Immature natural killer cell (primary cell): ENCODE results near the gene GDF15. TPM values are rescaled to one million over a fixed set of nuclear protein-coding genes. Genes with fewer than 3 reads are reported as not detected.
"Not testable (repeated sequence)": the region's sequence is repeated elsewhere in the genome, so short reads cannot be mapped to it uniquely, and the experiment has no call there.

ENCODE experiments used
- DNase-seq, 3 donors: peaks; one replicate each; pipeline ENCODE4 v3.0.0; 2022; ENCODE audit warnings: mixed read lengths in 1 of 3
- H3K27ac Mint-ChIP-seq, 6 donors: one replicate each; pipeline ENCODE4 v1.8.0; 2020; ENCODE audit warnings: mixed read lengths in 6 of 6, mild to moderate bottlenecking in 5 of 6, inconsistent platforms in 4 of 6, moderate library complexity in 3 of 6
- H3K27me3 Mint-ChIP-seq, 3 donors: one replicate each; pipeline ENCODE4 v1.8.0; 2020 to 2021; ENCODE audit warnings: low read depth in 3 of 3, mild to moderate bottlenecking in 3 of 3, mixed read lengths in 3 of 3, moderate library complexity in 3 of 3, inconsistent platforms in 1 of 3
- H3K36me3 Mint-ChIP-seq, 3 donors: one replicate each; pipeline ENCODE4 v1.8.0; 2020; ENCODE audit warnings: mixed read lengths in 3 of 3, inconsistent platforms in 2 of 3, mild to moderate bottlenecking in 2 of 3
- H3K4me1 Mint-ChIP-seq, 2 donors: one replicate each; pipeline ENCODE4 v1.8.0; 2020; ENCODE audit warnings: inconsistent platforms in 2 of 2, mild to moderate bottlenecking in 2 of 2, mixed read lengths in 2 of 2, moderate library complexity in 1 of 2
- H3K4me3 Mint-ChIP-seq, 5 donors: one replicate each; pipeline ENCODE4 v1.8.0; 2020; ENCODE audit warnings: mild to moderate bottlenecking in 5 of 5, mixed read lengths in 5 of 5, inconsistent platforms in 3 of 5, moderate library complexity in 3 of 5
- H3K9me3 Mint-ChIP-seq, 6 donors: one replicate each; pipeline ENCODE4 v1.8.0; 2020; ENCODE audit warnings: mild to moderate bottlenecking in 6 of 6, mixed read lengths in 6 of 6, inconsistent platforms in 4 of 6, moderate library complexity in 3 of 6
- polyA plus RNA-seq, 3 donors: library from polyadenylated mRNA; unstranded; fragments of 300-500 nt; fragmentation: Illumina TruSeq; gene quantifications; one replicate each; pipeline ENCODE4 v1.2.3, GENCODE V29; 2021

Gene GDF15
- polyA plus RNA-seq, 3 donors from 2014 or later = not detected

GRCh38 chr19:18373407-18373891 is 12.5 kb upstream of the GDF15 start:
- Mint-ChIP-seq H3K9me3 (no peaks in the 10 kb centered on the region), H3K4me3 (peak overlapping the region; percentile 75 to 82 (median 77)), H3K27ac (peak overlapping the region; percentile 84 to 98 (median 95)), H3K36me3 (no peaks in the 10 kb centered on the region), H3K27me3 (peaks cover 6 to 9% (median 7%) of the 10 kb centered on the region in 3 donors), H3K4me1 (peaks cover 18 to 29% of the 10 kb centered on the region in 2 donors)
- DNase-seq = no peak

DNA sequence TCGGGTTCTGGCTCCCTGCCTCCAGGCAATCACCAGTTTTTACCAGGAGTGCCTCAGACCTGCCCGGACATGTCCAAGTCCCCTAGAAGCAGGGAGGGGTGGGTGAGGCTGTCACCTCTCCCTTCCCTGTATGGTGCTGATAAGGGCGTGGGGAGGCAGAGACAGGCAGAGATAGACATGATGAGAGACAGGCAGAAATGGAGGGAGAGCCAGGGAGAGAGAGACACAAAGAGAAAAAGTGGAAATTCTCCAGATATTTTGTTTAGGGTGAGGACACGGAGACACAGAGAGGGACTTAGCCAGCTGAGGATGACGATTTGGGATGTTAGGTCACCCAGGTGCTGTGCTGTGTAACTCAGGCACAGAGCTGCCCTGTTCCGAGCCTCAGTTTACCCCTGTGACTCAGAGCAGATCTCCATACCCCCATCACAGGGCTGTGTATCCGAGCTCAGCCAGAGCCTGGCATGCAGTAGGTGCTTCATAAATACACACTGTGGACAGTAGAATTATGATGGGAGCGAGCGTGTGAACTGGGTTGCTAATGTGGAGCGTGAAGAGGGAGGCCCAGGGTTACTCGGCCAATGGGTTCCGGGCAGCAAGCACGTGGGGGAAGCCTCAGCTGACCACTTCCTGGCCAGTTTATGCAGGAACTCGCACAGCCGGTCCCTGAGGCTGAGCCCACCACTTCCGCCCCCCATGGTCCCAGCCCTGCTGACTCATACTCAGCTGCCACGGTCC is 11.9 kb upstream of the GDF15 start:
- H3K36me3 Mint-ChIP-seq = no peaks in the 10 kb centered on the region
- H3K9me3 Mint-ChIP-seq = no peaks in the 10 kb centered on the region
- peaks cover 18 to 29% of the 10 kb centered on the region in 2 donors for H3K4me1 Mint-ChIP-seq
- H3K27me3 Mint-ChIP-seq = peaks cover 6 to 9% (median 7%) of the 10 kb centered on the region in 3 donors
- H3K27ac Mint-ChIP-seq = peak overlapping the region; percentile 84 to 98 (median 95)
- H3K4me3 Mint-ChIP-seq = peak overlapping the region; percentile 75 to 82 (median 77)
- DNase-seq = peak; percentile 89 to 92 (median 89)

DNA sequence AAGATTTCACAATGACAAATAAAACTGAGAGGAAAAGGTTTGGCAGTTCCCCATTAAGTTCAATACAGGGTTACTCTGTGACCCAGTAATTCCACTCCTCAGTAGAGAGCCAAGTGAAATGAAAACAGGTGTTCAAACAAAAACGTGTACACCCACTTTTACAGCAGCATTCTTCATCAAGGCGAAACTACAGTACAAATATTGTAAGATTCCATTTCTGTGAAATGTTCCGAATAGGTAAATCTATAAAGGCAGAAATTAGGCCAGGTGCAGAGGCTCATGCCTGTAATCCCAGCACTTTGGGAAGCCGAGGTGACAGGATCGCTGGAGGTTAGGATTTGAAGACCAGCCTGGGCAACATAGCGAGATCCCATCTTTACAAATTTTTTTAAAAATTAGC is 8.9 kb upstream of the GDF15 start:
- peak overlapping the region in 5 of 6 donors; percentile 23 to 97 (median 82) for H3K27ac Mint-ChIP-seq
- DNase-seq = no peak

DNA sequence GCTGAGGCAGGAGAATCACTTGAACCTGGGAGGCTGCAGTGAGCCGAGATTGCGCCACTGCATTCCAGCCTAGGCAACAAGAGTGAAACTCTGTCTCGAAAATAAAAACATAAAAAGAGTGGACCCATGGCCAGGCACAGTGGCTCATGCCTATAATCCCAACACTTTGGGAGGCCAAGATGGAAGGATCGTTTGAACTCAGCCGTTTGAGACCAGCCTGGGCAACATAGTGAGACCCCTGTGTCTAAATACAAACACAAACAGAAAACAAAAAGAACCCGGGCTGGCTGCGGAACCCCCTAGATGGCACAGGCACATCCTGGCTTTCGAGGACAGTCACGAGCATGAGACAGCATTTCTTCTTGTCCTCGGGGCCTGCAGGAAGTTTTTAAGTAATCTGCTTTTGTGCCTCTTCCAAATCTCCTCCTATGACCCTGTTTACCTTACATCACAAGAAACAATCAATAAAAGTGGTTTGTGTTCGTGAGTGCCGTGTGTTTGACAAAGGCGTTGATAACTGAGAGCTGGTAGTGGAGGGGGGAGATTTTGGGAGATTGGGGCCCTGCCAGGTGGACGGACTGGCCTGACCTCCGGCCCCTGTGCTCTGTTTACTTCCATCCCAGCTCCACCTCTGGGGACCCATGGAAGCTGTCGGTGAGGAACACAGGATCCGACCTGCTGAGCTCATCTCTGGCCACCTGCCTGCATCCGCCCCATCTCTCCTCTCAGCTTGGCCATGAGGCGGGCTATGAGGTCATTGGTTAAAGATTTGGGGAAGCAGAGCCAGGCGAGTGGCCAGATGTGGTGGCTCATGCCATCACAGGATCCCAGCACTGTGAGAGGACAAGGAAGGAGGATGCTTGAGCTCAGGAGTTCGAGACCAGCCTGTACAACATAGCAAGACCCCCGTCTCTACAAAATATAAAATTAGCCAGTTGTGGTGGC is 5.9 kb upstream of the GDF15 start:
- Mint-ChIP-seq H3K27ac (peak overlapping the region in 1 of 6 donors; percentile 45), H3K4me1 (peaks cover 0 to 4% of the 10 kb centered on the region in 2 donors), H3K27me3 (peaks cover 3 to 5% (median 5%) of the 10 kb centered on the region in 3 donors), H3K9me3 (no peaks in the 10 kb centered on the region), H3K4me3 (no peak overlapping the region), H3K36me3 (no peaks in the 10 kb centered on the region)
- no peak for DNase-seq

More for the DNA sequence above, 8.9 kb upstream of the GDF15 start:
- Mint-ChIP-seq H3K27me3 (peaks cover 7 to 9% (median 8%) of the 10 kb centered on the region in 3 donors), H3K4me1 (peaks cover 18 to 29% of the 10 kb centered on the region in 2 donors), H3K36me3 (no peaks in the 10 kb centered on the region), H3K9me3 (no peaks in the 10 kb centered on the region), H3K4me3 (no peak overlapping the region)

DNA sequence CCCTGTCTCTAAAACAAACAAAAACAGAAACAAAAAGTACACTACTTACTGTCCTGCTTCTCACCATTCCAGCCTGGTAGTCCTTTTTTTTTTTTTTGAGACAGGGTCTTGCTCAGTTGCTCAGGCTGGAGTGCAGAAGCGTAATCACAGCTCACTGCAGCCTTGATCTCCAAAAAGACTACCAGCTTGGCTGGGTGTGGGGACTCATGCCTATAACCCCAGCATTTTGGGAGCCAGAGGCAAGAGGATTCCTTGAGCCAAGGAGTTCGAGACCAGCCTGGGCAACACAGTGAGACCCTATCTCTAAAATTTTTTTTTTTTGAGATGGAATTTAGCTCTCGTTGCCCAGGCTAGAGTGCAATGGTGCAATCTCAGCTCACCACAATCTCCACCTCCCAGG is 5.1 kb upstream of the GDF15 start:
- Mint-ChIP-seq H3K27me3 (peaks cover 2 to 11% (median 5%) of the 10 kb centered on the region in 3 donors), H3K27ac (no peak overlapping the region), H3K4me3 (no peak overlapping the region), H3K9me3 (no peaks in the 10 kb centered on the region), H3K4me1 (peaks cover 0 to 3% of the 10 kb centered on the region in 2 donors), H3K36me3 (no peaks in the 10 kb centered on the region)
- DNase-seq = no peak

GRCh38 chr19:18383622-18384021 is 2.3 kb upstream of the GDF15 start:
- H3K27ac Mint-ChIP-seq, DNase-seq, H3K4me3 Mint-ChIP-seq, H3K36me3 Mint-ChIP-seq, H3K9me3 Mint-ChIP-seq: not testable (repeated sequence)
- Mint-ChIP-seq H3K4me1 (peaks cover 12 to 14% of the 10 kb centered on the region in 2 donors), H3K27me3 (peaks cover 2 to 15% (median 3%) of the 10 kb centered on the region in 3 donors)

- peaks cover 14% of the 10 kb centered on the region in 2 donors for H3K4me1 Mint-ChIP-seq
- H3K4me3 Mint-ChIP-seq = no peak overlapping the region
- no peak for DNase-seq
- no peaks in the 10 kb centered on the region for H3K9me3 Mint-ChIP-seq
- no peak overlapping the region for H3K27ac Mint-ChIP-seq
- no peaks in the 10 kb centered on the region for H3K36me3 Mint-ChIP-seq
- H3K27me3 Mint-ChIP-seq = peaks cover 2 to 16% (median 3%) of the 10 kb centered on the region in 3 donors
Observed at GRCh38 chr19:18384775-18385174, 1.2 kb upstream of the GDF15 start.

DNA sequence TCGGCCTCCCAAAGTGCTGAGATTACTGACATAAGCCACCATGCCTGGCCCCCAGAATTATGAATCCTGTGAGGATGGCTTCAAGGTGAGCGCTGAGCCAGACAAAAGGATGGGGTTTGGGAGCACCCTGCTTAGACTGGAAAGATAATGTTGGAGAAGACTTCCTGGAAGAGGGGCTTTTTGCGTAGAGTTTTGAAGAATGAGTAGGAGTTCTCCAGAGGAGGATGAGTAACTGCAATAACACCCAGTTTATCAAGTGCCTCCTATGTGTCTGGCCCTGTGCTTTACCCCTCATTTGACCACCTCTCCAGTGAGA is 641 bp upstream of the GDF15 start:
- no peak overlapping the region for H3K27ac Mint-ChIP-seq
- H3K27me3 Mint-ChIP-seq = peaks cover 2 to 19% (median 4%) of the 10 kb centered on the region in 3 donors
- H3K9me3 Mint-ChIP-seq = no peaks in the 10 kb centered on the region

GRCh38 chr19:18386543-18387271 is 749 bp downstream of the GDF15 start:
- Mint-ChIP-seq H3K4me1 (peaks cover 14% of the 10 kb centered on the region in 2 donors), H3K36me3 (peaks cover 0 to 4% (median 0%) of the 10 kb centered on the region in 3 donors), H3K4me3 (no peak overlapping the region), H3K27me3 (peaks cover 2 to 18% (median 4%) of the 10 kb centered on the region in 3 donors), H3K9me3 (no peaks in the 10 kb centered on the region), H3K27ac (no peak overlapping the region)
- DNase-seq = no peak

More for the DNA sequence above, 641 bp upstream of the GDF15 start:
- Mint-ChIP-seq H3K4me1 (peaks cover 14% of the 10 kb centered on the region in 2 donors), H3K4me3 (no peak overlapping the region), H3K36me3 (no peaks in the 10 kb centered on the region)
- DNase-seq = no peak

DNA sequence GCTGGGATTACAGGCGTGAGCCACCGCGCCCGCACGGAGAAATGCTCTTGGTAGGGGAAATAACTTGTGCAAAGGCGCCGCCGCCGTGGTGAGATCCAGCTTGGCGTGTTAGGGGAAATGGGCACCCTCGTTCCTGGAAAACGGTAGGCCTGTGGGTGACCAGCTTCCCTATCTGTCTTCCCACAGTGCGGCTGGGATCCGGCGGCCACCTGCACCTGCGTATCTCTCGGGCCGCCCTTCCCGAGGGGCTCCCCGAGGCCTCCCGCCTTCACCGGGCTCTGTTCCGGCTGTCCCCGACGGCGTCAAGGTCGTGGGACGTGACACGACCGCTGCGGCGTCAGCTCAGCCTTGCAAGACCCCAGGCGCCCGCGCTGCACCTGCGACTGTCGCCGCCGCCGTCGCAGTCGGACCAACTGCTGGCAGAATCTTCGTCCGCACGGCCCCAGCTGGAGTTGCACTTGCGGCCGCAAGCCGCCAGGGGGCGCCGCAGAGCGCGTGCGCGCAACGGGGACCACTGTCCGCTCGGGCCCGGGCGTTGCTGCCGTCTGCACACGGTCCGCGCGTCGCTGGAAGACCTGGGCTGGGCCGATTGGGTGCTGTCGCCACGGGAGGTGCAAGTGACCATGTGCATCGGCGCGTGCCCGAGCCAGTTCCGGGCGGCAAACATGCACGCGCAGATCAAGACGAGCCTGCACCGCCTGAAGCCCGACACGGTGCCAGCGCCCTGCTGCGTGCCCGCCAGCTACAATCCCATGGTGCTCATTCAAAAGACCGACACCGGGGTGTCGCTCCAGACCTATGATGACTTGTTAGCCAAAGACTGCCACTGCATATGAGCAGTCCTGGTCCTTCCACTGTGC is 2.4 kb downstream of the GDF15 start:
- Mint-ChIP-seq H3K27ac (peak overlapping the region in 4 of 6 donors; percentile 34 to 80 (median 48)), H3K27me3 (peaks cover 0 to 15% (median 2%) of the 10 kb centered on the region in 3 donors), H3K4me1 (peaks cover 14% of the 10 kb centered on the region in 2 donors), H3K4me3 (peak overlapping the region; percentile 77 to 85 (median 82)), H3K36me3 (peaks cover 0 to 4% (median 0%) of the 10 kb centered on the region in 3 donors), H3K9me3 (no peaks in the 10 kb centered on the region)
- peak; percentile 75 to 82 (median 77) for DNase-seq

DNA sequence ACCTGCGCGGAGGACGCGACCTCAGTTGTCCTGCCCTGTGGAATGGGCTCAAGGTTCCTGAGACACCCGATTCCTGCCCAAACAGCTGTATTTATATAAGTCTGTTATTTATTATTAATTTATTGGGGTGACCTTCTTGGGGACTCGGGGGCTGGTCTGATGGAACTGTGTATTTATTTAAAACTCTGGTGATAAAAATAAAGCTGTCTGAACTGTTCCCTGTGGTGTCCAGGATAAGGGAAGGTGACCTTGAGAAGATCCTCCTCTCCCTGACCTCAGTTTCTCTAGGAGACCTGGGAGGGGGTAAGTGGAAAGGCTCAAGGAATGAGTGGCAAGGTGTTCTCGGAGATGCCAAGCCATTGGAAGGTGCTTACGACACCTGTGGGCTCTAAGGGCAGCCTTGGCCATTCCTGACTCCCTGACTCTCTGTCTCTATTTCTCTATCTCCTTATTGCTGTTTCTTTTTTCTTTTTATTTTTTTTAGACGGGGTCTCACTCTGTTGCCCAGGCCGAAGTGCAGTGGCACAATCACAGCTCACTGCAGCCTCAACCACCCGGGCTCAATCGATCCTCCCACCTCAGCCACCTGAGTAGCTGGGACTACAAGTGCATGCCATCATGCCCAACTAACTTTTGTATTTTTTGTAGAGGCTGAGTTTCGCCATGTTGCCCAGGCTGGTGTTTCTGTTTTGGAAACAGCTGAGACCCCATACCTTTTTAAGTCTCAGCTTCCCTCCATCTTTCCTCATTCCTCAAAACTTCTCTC is 3.2 kb downstream of the GDF15 start:
- Mint-ChIP-seq H3K36me3 (peaks cover 0 to 4% (median 0%) of the 10 kb centered on the region in 3 donors), H3K4me3 (peak overlapping the region; percentile 63 to 85 (median 82)), H3K27me3 (peaks cover 0 to 15% (median 1%) of the 10 kb centered on the region in 3 donors), H3K9me3 (no peaks in the 10 kb centered on the region), H3K27ac (peak overlapping the region in 3 of 6 donors; percentile 11 to 35 (median 14)), H3K4me1 (peaks cover 14 to 16% of the 10 kb centered on the region in 2 donors)
- no peak for DNase-seq

DNA sequence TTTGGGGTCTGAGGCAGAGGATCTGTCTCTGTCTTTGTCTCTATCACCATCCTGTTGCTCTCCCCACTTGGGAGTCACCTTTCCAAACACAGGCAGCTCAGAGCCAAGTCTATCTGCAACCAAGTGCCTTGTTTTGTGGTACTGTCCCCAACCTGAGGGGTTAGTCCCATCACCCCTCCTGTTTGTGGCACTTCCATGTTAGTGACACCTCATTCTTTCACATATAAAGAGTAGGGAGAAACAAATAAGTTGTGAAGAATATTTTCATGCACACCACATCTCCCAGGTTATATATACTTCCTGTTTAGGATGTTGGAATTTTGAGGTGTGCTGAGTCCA is 3.7 kb downstream of the GDF15 start:
- Mint-ChIP-seq H3K4me3 (peak overlapping the region in 3 of 5 donors; percentile 23 to 82 (median 30)), H3K4me1 (peaks cover 14 to 16% of the 10 kb centered on the region in 2 donors), H3K36me3 (peaks cover 0 to 4% (median 0%) of the 10 kb centered on the region in 3 donors), H3K27me3 (peaks cover 0 to 15% (median 1%) of the 10 kb centered on the region in 3 donors), H3K9me3 (no peaks in the 10 kb centered on the region), H3K27ac (peak overlapping the region in 3 of 6 donors; percentile 7 to 74 (median 49))
- DNase-seq = no peak
